ENCODE data around the gene NKD2. TPM values are rescaled to one million over a fixed set of nuclear protein-coding genes. Genes with fewer than 3 reads are reported as not detected.

The NKD2 gene
- total RNA-seq, 1 donor, result 2.2 TPM

DNA sequence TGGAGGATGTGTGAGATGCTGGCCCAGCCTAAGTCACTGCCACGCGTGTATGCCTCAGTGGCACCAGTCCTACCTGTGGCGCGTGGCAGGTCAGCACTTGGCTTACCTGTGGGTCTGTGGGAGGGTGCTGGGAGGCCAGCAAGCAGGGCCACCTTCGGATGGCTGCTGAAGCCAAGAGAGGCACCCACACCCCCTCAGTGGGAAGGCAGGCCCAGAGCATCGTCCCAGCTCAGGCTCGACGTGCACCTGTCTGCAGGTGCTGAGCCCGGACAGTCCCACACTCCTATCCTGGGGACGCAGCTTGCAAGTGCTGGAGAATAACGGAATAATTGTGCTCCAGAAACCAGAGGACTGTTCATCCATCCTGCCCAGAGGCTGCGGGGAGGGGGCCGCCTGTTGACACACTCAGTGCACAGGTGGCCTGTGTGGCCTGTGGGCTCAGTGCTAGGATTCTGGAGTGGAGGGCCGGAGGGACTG lies 24.0 kb downstream of the NKD2 start:
- TF ChIP-seq, protein P1, sequence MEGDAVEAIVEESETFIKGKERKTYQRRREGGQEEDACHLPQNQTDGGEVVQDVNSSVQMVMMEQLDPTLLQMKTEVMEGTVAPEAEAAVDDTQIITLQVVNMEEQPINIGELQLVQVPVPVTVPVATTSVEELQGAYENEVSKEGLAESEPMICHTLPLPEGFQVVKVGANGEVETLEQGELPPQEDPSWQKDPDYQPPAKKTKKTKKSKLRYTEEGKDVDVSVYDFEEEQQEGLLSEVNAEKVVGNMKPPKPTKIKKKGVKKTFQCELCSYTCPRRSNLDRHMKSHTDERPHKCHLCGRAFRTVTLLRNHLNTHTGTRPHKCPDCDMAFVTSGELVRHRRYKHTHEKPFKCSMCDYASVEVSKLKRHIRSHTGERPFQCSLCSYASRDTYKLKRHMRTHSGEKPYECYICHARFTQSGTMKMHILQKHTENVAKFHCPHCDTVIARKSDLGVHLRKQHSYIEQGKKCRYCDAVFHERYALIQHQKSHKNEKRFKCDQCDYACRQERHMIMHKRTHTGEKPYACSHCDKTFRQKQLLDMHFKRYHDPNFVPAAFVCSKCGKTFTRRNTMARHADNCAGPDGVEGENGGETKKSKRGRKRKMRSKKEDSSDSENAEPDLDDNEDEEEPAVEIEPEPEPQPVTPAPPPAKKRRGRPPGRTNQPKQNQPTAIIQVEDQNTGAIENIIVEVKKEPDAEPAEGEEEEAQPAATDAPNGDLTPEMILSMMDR (IDR thresholded peaks at IDR 0.05; ENCODE audit: insufficient read depth, low read depth, low read length), result no peak
- H3K4me3 ChIP-seq (ENCODE audit: low read depth, low read length), result no peak overlapping the region
- DNase-seq (ENCODE audit: low read depth), result no peak

DNA sequence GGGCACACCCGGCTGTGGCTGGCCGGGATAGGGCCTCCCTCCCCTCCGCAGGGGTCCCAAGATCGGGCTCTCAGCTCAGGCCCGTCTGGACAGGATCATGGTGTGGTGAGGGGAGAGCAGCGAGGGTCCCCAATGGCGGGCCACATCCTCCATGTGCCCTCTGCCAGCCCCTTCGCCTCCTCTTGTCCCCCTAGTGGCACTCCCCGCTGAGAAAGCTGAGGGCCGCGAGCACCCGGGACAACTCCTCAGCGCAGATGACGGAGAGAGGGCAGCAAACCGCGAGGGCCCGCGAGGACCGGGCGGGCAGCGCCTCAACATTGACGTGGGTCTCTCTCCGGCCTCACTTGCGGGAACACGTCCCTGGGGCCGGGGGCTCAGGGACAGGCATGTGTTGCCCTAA lies 24.6 kb downstream of the NKD2 start:
- no peak overlapping the region for H3K4me3 ChIP-seq (ENCODE audit: low read depth, low read length)
- TF ChIP-seq, protein P1 (IDR thresholded peaks at IDR 0.05; ENCODE audit: insufficient read depth, low read depth, low read length), result no peak
- DNase-seq (ENCODE audit: low read depth), result no peak

DNA sequence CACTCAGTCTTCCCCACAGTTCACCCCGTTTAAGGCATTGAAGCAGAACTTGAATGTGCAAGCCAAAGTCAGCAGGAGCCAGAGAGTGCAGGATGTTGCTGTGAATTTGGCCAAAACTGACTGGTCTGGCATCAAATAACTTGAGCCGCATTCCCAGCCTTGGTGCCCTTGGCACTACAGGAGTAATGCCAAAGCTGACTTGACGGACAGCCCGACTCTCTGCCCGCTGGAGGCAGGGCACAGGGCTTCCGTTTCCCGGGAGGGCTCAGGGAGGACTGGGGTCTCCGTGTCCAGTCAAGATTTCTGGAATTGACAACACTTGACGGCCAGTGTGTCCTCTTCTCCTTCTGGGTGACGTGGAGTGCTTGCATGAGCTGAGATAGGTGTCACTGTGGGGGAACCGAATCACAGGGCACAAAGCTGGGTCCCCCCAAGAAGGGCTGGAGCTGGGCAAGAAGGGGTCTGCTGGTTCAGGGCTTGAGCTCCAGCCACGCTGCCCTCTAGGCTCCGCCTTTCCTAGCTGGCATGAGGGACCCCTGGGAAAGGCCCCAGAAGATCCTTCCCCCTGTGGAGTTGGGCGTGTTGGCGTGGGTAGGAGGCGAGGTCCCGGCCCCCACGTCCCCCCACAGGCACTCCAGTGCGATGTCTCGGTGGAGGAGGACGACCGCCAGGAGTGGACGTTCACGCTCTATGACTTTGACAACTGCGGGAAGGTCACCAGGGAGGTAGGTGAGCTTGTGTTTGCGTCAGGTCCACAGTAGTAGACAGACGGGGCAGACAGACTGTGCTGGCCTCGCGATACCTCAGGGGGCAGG lies 25.2 kb downstream of the NKD2 start:
- TF ChIP-seq, protein P1 (IDR thresholded peaks at IDR 0.05; ENCODE audit: insufficient read depth, low read depth, low read length), result no peak
- no peak for DNase-seq (ENCODE audit: low read depth)
- H3K4me3 ChIP-seq (ENCODE audit: low read depth, low read length), result no peak overlapping the region

DNA sequence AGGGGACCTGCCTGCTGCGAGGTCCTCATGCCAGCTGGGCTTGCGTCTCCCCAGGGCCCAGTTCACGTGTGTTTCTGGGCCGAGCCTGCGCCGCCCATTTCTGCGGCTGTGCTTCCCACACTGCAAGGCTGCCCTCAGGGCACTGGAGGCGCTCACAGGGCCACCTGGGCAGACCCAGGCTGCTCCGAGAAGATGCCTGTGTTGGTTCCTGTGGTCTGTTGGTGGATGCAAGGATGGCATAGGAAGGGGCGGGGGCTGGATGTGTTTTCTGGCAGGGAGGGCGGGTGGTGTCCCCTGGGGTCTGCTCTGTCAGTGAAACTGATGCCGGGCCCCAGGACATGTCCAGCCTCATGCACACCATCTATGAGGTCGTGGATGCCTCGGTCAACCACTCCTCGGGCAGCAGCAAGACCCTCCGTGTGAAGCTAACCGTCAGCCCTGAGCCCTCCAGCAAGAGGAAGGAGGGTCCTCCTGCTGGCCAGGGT lies 25.9 kb downstream of the NKD2 start:
- DNase-seq (ENCODE audit: low read depth), result no peak
- H3K4me3 ChIP-seq (ENCODE audit: low read depth, low read length), result no peak overlapping the region
- TF ChIP-seq, protein P1 (IDR thresholded peaks at IDR 0.05; ENCODE audit: insufficient read depth, low read depth, low read length), result no peak

DNA sequence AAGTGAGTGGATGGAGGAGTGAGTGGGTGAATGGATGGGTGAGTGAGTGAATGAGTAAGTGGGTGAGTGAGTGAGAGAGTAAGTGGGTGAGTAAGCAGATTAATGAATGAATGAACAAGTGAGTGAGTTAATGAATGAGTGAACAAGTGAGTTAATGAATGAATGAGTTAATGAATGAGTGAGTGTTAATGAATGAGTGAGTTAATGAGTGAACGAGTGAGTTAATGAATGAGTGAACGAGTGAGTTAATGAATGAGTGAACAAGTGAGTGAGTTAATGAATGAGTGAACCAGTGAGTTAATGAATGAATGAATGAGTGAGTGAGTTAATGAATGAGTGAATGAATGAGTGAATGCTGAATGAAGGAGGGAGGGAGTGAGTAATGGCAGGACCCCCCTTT lies 26.4 kb downstream of the NKD2 start:
- no peak overlapping the region for H3K4me3 ChIP-seq (ENCODE audit: low read depth, low read length)
- no peak for DNase-seq (ENCODE audit: low read depth)
- TF ChIP-seq, protein P1 (IDR thresholded peaks at IDR 0.05; ENCODE audit: insufficient read depth, low read depth, low read length), result no peak

DNA sequence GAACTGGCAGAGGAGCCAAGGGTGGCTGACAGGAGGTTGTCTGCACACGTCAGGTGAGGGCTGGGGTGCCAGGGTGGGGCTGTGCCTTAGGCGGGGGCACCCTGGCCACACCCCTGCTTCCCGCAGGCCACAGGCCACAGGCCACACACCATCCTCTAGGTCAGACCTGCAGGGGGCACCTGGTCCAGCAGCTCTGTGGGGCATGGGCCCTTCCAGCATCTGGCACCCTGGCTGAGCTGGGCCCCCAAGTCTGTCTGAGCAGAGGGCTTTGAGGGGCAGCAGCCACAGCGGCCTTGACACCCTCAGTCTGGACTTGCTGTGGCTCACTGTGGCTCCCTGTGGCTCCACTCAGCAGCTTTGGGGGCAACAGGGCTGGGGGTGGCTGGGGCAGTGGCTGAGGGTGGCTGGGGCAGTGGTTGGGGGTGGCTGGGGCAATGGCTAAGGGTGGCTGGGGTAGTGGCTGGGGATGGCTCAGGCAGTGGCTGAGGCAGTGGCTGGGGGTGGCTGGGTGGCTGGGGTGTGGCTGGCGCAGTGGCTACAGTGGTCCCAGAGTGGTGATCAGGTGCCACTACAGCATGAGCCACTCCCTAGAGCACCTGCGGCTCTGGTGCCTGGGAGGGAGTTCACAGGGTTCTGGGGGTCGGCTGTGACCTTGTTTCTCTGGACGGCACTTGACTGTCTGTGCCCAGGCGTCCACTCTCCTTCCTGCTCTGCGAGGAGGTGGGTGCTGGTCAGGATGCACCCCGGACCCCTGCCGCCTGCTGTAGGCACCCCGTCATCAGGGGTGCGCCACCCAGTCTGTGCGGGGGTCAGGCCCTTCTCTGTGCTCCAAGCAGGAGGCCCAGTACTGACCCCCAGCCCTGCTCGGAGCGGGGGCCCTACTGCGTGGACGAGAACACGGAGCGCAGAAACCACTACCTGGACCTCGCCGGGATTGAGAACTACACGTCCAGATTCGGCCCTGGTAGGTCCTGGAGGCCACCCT lies 27.1 kb downstream of the NKD2 start:
- H3K4me3 ChIP-seq (ENCODE audit: low read depth, low read length), result no peak overlapping the region
- TF ChIP-seq, protein P1 (IDR thresholded peaks at IDR 0.05; ENCODE audit: insufficient read depth, low read depth, low read length), result no peak
- no peak for DNase-seq (ENCODE audit: low read depth)

Measured in fibroblast of villous mesenchyme (primary cell).